Activated CD4-positive, alpha-beta T cell treated with anti-CD3 and anti-CD28 coated beads for 1 hour (primary cell): ENCODE data around the gene ADM5.
A peak's percentile ranks its signal among the peaks of the same experiment; 100 is the strongest.

Experiments
- DNase-seq: peaks from one replicate; pipeline ENCODE4 v3.0.0-alpha.2; 2020

ADM5 gene

DNA sequence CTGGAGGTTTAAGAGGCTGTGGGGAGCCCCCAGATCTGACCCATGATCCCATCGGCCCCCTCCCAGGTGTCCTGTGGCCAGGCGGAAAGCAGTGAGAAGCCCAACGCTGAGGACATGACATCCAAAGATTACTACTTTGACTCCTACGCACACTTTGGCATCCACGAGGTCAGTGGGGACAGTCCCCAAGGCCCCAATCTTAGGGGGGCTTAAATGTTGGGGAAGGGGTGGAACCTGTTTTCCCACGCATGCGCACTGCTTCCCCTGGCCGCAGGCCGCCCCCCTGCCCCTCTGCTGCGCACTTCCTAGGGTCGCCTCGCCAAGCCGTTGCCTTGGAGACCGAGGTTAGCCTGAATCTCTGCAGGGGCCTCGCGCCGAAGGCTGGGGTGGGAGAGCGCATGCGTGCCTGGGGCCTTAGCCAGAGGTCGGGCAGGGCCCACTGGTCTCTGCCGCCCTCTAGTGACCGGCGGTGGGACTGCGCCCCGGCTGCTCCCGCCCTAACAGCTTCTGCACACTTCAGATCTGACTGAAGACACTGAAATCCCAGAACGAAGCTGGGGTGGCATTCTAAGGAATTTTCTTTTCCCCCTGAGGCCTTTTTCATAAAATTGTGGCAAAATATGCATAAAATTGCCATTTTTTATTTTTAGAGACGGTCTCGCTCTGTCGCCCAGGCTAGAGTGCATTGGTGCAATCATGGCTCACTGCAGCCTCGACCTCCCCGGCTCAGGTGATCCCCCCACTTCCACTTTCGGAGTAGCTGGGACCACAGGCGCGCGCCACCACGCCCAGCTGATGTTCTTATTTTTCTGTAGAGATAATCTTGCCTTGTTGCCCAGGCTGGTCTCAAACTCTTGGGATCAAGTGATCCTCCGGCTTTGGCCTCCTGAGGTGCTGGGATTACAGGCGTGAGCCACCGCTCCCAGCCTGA lies 8.7 kb upstream of the ADM5 start:
- peak; percentile 89 for DNase-seq

DNA sequence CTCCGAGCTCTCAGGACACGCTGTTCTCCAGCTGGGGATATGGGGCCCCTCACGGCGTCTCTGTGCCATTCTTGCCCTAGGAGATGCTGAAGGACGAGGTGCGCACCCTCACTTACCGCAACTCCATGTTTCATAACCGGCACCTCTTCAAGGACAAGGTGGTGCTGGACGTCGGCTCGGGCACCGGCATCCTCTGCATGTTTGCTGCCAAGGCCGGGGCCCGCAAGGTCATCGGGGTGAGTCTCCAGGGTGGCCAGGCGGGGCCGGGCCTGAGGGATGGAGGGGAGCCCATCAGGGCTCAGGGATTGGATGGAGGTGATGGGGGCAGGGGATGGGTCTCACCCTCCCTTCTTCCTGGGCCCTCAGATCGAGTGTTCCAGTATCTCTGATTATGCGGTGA lies 7.6 kb upstream of the ADM5 start:
- DNase-seq = no peak

DNA sequence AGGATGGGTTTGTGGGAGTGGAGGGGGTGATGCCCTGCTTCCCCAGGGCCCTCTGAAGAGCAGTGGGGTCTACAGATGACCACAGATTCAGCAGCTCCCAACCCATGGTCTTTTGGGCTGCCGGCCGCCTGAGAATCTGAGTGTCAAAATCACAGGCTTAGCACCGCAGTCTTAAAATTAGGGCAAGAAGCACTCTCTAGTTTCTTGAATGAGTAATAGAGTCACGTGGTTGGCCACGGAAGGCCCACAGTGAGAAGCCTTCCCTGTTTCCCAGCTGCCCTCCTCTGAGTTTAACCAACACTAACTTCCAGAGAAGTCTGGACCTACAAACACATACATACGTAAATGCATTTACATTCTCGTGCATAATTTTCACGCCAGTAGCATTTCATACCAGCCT lies 7.1 kb upstream of the ADM5 start:
- DNase-seq = no peak

DNA sequence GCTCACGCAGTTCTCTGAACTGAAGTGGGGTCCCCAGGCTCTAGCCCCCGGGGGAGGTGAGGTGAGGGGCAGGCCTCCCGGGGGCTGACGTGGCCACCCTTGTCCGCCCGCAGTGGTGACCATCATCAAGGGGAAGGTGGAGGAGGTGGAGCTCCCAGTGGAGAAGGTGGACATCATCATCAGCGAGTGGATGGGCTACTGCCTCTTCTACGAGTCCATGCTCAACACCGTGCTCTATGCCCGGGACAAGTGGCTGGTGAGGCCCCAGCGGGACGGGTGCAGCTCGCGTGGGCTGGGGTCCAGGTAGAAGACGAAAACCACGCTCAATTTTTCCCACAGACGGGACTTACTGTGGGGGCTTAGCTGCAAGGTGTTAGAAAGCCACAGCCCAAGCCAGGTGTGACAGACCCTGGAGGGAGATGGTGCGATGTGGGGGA lies 5.6 kb upstream of the ADM5 start:
- DNase-seq = no peak

DNA sequence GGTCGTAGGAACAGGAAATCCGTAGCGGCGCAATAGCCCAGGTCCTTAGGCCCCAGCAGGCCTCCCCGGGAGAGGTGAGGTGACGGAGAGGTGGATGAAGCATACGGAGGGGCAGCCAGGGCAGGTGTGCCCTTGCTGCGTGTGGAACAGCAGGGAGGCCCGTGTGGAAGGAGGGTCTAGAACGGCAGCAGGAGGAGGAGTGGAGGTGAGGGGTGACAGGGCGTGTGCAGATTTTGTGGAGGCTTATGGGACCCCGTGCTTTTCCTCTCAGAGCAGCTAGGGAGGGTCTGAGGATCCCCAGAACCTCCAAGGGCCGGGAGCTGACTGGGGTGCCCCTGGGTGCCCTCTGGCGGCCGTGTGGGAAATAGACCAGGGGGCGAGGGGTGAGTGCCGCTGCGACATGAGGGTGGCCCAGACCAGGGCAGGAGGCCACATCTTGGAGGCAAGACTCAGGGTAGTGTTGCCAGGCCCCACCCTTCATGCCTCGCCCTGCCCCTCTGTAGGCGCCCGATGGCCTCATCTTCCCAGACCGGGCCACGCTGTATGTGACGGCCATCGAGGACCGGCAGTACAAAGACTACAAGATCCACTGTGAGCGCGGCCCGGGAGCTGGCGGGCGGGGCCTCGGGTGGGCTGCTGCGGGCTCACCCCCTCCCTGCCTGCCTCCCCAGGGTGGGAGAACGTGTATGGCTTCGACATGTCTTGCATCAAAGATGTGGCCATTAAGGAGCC lies 5.0 kb upstream of the ADM5 start:
- no peak for DNase-seq

DNA sequence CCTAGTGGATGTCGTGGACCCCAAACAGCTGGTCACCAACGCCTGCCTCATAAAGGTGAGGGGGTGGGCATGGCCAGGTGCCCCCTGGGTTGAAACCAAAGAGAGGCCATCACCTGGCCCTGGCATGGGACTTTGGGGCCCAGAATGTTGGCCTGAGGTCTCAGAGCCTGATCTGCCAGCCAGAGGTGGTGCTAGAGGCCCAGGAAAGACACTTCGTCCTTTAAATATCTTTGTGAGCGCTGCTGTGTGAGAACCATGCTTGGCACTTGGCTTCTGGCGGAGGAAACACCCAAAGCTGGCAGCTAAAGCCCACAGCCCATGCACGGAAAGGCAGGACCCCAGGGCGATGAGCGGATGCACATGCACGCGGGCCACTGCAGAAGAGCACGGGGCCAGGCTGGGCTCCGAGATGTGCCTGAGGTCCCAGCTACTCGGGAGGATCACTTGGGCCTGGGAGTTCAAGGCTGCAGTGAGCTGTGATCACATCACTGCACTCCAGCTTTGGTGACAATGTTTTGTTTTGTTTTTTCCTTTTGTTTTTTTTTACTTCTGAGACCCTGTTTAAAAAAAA lies 4.3 kb upstream of the ADM5 start:
- no peak for DNase-seq

DNA sequence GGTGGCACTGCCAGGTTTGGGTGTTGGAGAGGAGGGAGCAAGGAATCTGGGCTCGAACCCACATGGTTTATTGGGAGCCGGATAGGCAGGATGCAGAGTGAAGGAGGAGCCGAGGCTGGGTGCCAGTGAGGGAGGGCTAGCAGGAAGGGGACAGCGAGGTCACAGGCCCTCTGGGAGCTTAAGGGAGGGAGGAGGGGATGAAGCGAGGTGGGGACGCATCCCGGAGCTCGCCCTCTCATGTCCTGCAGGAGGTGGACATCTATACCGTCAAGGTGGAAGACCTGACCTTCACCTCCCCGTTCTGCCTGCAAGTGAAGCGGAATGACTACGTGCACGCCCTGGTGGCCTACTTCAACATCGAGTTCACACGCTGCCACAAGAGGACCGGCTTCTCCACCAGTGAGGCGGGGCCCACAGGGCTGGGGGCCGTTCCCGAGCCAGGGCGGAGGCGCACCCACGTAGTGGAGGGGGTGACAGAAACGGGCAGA lies 3.5 kb upstream of the ADM5 start:
- no peak for DNase-seq

DNA sequence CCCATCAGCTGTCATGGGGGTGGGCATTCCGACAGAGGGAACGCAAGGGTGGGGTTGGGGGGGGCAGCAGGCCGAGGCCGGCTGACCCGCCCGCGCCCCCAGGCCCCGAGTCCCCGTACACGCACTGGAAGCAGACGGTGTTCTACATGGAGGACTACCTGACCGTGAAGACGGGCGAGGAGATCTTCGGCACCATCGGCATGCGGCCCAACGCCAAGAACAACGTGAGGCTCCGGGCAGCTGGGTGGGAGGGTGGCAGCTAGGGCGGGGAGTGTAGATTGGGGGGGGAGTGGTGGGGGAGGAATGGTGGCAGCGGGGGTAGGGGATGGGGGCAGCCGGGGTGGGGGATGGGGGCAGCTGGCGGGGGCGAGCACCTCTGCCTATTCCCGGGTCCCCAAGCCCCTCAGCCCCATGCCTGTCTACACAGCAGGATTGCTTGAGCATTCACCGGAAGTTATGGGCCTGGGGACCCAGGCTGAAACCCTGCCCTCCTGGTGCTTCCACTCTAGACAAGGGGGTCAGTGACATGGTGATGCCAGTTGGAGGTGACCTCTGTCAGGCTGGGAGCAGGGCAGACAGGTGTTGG lies 2.8 kb upstream of the ADM5 start:
- no peak for DNase-seq

DNA sequence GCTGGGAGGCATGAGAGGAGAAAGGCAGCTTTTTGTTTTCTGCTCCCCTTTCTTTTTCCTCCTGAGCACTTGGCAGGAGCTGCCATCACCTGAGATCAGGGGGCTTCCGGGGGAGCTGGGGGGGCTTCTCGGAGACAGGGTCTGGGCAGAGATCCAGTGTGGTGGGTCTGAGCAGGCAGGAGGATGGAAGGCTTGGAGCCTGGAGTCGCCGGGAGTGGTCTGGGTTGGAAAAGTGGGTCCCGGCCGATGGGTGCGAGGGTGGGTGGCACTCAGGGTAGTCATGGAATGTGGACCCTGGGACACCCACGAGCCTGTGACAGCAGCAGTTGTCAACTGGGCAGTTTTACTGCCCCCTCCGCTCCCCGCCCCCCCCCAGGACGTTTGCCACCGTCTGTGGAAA lies 2.2 kb upstream of the ADM5 start:
- DNase-seq = no peak

DNA sequence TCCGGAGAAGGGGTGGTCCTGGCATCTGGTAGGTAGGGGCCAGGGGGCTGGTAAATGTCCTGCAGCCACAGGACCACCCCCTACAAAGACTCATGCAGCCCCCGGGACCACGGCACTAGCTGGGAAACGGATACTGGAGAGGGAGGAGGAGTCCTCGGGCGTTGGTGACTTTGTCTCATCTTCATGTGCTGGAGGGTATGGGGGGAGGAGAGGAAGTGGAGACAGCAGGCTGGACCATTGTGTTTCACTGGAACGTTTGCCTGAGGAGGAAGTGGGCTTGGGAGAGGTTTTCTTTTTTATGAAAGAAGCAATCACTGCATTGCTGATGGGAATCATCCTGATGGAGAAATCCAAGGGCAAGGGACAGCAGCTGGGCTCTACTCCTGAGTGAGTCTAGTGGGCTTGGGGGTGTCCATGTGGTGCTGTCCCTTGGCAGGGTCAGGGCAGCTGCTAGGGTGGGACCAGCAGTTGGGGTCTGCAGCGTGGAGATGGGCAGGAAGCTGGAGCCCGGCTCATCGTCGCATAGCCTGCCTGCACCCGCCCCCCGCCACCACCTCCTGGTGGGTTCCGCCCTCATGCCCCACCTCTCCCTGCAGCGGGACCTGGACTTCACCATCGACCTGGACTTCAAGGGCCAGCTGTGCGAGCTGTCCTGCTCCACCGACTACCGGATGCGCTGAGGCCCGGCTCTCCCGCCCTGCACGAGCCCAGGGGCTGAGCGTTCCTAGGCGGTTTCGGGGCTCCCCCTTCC lies 1.7 kb upstream of the ADM5 start:
- no peak for DNase-seq

DNA sequence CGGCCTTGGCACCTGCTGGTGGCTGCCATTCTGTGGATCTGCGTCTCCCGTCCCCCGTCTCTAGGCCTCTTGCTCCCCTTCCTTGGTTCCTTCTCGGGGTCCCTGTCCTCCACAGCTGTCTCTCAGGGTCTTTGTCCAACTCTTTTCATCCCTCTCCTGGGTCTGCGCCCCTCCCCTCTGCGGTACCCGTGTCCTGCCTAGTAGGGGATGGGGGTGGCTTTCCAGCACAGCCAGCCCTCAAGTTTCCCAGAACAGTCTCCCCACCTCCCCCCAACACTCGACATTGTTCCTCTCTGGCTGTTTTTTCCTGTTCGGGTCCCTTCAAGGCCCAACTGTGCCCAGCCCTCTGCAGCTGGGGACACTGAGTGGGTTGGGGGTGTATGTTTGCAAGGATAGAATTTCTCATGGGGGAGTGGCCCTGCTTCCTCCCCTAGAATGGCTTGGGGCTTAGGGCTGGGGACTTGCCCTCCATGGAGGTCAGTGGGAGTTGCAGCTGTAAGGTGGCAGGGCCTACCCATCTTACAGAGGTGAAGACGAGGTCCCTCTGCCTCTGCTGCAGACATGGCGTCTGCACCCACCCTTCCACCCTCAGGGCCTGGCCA lies 762 bp upstream of the ADM5 start:
- no peak for DNase-seq

DNA sequence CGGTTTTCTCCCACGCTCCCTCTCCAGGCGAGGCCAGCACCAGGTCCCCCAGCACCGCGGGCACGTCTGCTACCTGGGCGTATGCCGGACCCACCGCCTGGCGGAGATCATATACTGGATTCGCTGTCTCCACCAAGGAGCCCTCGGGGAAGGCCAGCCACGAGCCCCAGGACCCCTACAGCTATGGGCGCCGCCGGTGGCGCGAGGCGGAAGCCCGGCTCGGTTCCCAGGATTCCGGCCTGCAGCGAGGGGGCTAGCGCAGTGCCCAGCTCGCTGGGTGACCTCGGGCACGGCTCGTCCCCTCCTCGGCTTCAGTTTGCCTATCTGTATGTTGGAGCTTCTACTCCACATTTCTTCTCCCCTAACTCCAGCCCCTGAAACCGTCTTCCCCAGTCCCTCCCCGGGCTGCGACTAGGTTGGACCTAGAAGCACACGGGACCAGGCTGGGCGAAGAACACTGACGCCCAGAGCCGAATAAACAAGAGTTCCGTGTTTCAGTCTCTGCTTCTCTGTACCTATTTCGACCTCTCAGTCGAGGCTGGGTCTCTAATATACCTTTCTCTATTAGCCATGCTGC lies 773 bp downstream of the ADM5 start:
- DNase-seq = no peak

DNA sequence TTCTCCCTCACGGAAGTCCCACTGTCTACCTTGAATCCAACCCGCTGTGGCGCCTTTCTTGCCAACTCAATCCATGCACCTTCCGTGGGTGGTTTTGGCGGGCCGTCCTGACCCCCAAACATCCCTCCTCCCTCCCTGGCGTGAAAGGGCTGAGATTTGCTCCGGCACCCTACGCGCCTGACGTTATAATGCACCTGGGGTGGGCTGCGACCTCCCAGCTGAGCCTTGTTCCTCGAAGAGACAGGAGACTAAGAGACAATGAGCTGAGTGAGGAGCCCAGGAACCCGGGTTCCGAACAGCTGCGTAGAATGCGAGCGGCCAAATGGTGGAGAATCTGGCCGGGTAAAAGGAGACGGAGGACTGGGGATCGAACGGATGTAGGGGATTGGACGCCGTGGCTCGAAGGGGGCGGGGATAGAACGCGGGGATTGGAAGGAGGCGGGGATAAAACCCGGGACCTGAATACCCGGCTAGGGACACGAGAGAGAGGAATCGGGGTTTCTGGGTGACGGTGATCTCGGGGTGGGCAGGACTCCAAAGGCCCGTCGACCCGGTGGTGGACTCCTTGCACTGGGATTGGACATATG lies 1.4 kb downstream of the ADM5 start, which contains the start of gene CPT1C:
Gene CPT1C, plus strand, starts transcription at position 461 of the 587 bp plus-strand sequence. CDS start 1,137 bp downstream, outside the sequence.
- DNase-seq = no peak

DNA sequence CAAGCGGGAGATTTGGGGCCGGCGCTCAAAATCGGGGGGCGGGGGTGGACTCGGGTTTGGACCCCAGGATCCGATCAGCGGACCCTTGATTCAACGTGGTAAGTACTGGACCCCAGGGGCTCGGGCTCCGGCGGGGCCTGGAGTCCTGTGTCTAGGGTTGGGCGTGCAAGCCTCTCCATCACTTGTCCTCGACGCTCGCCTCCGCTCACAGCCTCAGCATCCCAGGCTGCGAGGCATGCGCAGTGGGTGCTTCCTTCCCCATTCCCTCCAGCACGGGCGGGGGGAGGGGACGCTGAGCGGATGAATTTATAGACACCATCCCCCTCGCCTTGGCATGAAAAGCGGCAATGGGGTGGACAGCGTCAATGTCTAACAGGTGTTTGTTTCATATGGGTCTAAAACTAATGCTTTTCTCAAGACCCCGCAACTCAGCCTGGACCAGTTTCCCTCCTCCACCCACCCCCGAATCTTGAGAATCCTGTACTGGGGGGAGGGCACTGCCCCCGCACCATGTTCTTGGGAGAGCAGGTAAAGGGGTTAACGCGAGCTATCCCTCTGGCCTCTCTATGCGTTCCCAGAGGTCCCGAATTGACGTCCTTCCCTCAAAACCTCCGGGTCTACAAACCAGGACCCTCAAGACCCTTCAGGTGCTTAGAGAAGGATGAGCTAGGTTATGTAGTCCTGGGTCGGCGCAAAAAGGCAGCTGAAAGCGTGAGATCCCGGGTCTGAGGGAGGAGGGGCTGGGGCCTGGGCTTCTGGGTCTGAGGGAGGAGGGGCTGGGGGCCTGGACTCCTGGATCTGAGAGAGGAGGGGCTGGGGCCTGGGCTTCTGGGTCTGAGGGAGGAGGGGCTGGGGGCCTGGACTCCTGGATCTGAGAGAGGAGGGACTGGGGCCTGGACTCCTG lies 2.1 kb downstream of the ADM5 start:
- DNase-seq = no peak

DNA sequence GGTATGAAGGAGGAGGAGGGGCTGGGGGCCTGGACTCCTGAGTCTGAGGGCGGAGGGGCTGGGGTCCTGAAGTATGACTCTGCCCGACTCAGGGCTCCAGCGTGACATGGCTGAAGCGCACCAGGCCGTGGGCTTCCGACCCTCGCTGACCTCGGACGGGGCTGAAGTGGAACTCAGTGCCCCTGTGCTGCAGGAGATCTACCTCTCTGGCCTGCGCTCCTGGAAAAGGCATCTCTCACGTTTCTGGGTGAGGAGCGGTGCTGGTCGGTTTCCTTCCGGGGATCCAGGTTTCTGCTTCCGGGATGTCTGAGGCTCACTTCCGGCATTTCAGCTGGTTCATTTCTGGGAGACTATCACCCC lies 2.7 kb downstream of the ADM5 start:
- DNase-seq = no peak

DNA sequence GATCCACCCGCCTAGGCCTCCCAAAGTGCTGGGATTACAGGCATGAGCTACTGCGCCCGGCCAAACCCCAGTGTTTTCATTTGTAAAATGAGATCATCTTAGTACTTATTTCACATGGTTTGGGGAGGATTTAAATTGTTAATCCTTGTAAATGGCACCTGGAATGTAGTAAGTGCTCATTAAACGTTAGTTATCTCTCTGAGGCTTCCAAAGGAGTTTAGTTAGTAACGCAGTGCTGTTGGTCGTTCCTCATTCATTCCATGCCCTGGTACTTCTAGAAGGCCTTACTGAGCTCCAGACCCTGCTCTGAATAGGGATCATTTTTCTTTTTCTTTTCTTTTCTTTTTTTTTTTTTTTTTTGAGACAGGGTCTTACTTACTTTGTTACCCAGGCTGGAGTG lies 6.7 kb downstream of the ADM5 start:
- DNase-seq = no peak

DNA sequence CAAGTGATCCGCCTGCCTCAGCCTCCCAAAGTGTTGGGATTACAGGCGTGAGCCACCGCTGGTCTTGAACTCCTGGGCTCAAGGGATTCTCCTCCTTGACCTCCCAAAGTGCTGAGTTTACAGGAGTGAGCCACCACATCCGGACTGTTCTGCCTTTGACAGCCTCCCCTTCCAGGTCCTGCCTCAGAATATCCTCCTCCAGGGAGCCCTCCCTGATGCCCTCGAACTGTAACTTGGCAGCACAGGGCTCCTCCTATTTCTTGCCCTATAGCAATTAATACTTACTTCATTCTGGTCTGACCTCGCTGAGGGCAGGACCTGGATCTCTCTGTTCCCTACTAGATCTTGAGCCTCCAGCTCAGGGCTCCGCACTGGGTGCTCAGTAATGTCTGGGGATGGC lies 7.5 kb downstream of the ADM5 start:
- no peak for DNase-seq

DNA sequence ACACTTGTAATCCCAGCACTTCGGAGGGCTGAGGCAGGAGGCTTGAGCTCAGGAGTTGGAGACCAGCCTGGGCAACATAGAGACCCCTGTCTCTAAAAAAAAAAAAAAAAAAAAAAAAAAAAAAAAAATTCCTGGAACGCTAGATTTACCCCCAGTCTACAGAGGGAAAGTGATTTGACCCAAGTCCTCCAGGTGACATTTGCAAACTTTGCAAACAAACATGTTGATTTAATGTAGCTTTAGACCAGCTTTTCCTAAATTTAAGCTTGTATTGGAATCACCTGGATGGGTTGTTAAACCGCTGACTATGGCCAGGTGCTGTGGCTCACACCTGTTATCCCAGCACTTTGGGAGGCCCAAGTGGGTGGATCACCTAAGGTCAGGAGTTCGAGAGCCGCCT lies 10.0 kb downstream of the ADM5 start:
- DNase-seq = no peak

DNA sequence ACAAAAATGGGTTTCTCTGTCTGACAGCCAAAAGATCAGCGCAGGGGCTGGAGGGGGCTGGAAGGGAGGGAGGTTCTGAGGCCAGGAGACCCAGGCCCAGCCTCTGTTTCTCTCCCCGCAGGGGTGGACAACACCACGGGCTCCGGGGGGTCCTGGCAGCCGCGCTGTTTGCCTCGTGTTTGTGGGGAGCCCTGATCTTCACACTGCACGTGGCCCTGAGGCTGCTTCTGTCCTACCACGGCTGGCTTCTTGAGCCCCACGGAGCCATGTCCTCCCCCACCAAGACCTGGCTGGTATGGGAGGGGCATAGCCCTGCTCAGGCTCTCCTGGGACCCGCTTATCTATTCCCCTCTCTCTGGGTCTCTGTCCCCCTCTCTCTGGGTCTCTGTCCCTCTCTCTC lies 11.2 kb downstream of the ADM5 start:
- no peak for DNase-seq

DNA sequence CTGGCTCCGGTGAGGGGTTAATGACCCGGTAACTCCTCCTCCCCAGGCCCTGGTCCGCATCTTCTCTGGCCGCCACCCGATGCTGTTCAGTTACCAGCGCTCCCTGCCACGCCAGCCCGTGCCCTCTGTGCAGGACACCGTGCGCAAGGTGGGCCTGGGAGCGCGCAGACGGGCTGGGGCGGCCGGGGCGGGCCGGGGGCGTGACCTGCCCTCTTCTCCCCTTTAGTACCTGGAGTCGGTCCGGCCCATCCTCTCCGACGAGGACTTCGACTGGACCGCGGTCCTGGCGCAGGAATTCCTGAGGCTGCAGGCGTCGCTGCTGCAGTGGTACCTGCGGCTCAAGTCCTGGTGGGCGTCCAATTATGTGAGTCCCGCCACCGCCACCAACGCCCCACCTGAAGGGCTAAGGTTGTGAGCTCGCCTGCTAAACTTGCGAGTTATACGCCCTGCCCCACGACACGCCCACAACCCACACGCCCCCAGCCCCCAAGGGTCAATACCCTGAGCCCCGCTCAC lies 11.9 kb downstream of the ADM5 start:
- no peak for DNase-seq
